HCT116 (cell line): ENCODE results near the gene FURIN. TPM values are rescaled to one million over a fixed set of nuclear protein-coding genes. Genes with fewer than 3 reads are reported as not detected.
"Not testable (repeated sequence)": the region's sequence is repeated elsewhere in the genome, so short reads cannot be mapped to it uniquely, and the experiment has no call there.

Experiments used
- ATAC-seq: fragments of 200-7000 bp; cut with Tn5 transposase; 2 replicates; pipeline ENCODE4 v1.9.1; 2020; ENCODE audit warnings: mild to moderate bottlenecking, moderate library complexity
- BruUV-seq: library from RNA; stranded (reverse); fragments of 400-500 nt; replicated peaks from 2 replicates; lab custom pipeline; 2021; lab: Mats Ljungman, UMichigan
- CTCF ChIA-PET: fragments of 300-600 bp; sonication (Branson Sonifier 250); formaldehyde crosslinking; loops from one replicate; lab custom pipeline; 2021; ENCODE audit warnings: antibody characterized with exemption; lab: Charles Lee
- POLR2A ChIA-PET: fragments of 300-600, 350-600 bp; sonication (Branson Sonifier 250); formaldehyde crosslinking; loops from one replicate; lab custom pipeline; 2021; ENCODE audit warnings: antibody characterized with exemption; lab: Charles Lee
- RAD21 ChIA-PET, 2 experiments: fragments of 300-600 bp; sonication (Branson Sonifier 250); formaldehyde crosslinking; loops; one replicate each; lab custom pipeline; 2023; ENCODE audit warnings: low total read pairs in 2 of 2; ENCODE audit not compliant: uncharacterized antibody in 2 of 2, unreplicated experiment in 2 of 2, low non-redundant PET in 1 of 2; lab: Charles Lee
- DNase-seq: peaks from one replicate; pipeline ENCODE4 v3.0.0-alpha.2; 2010; ENCODE audit warnings: low read depth, low spot score
- H2AFZ ChIP-seq: fragments of 200-600 bp; shearing (Covaris generic), sonication (generic); 2 replicates; pipeline ENCODE4 v1.6.1; 2017; ENCODE audit warnings: low read depth, mixed run types, mixed read lengths, antibody characterized with exemption, low read length; ENCODE audit not compliant: poor library complexity, severe bottlenecking
- H3K27ac ChIP-seq: 2 replicates; pipeline ENCODE4 v1.5.1; 2012; ENCODE audit warnings: low read depth, low read length
- H3K27me3 ChIP-seq: fragments of 200-600 bp; sonication (generic); 2 replicates; pipeline ENCODE4 v1.6.1; 2016; ENCODE audit warnings: mixed run types, low read length, mixed read lengths; ENCODE audit not compliant: insufficient read depth
- H3K36me3 ChIP-seq, 2 experiments: fragments of 200-500 bp in 1 of 2; fragments of 200-600 bp in 1 of 2; sonication (Bioruptor generic) in 1 of 2; sonication (generic) in 1 of 2; 2 replicates each; pipeline versions ENCODE4 v1.5.1 to v1.6.1; 2014 to 2016; ENCODE audit warnings: low read length in 2 of 2, inconsistent platforms in 1 of 2, mixed read lengths in 1 of 2, mixed run types in 1 of 2; ENCODE audit not compliant: insufficient read depth in 2 of 2, control insufficient read depth in 1 of 2
- H3K4me1 ChIP-seq, 2 experiments: fragments of 200-600 bp in 1 of 2; sonication (generic) in 1 of 2; 2 replicates each; pipeline versions ENCODE4 v1.5.1 to v1.6.1; 2012 to 2017; ENCODE audit warnings: low read length in 2 of 2, inconsistent platforms in 1 of 2, mild to moderate bottlenecking in 1 of 2, mixed read lengths in 1 of 2, mixed run types in 1 of 2, moderate library complexity in 1 of 2; ENCODE audit not compliant: insufficient read depth in 2 of 2, control insufficient read depth in 1 of 2
- H3K4me2 ChIP-seq: fragments of 200-600 bp; sonication (generic); 2 replicates; pipeline ENCODE4 v1.6.1; 2017; ENCODE audit warnings: mixed run types, low read length, mixed read lengths
- H3K4me3 ChIP-seq, 2 experiments: fragments of 200-600 bp in 1 of 2; sonication (generic) in 1 of 2; replicated peaks in 1 of 2; 2 replicates each; pipeline ENCODE4 v1.5.1; 2011 to 2016; ENCODE audit warnings: low read length in 2 of 2, control low read depth in 1 of 2, low read depth in 1 of 2, mild to moderate bottlenecking in 1 of 2, mixed read lengths in 1 of 2, mixed run types in 1 of 2
- H3K79me2 ChIP-seq: fragments of 200-600 bp; sonication (generic); 2 replicates; pipeline ENCODE4 v1.6.1; 2017; ENCODE audit warnings: mild to moderate bottlenecking, mixed run types, low read length, moderate library complexity, mixed read lengths; ENCODE audit not compliant: insufficient read depth
- H3K9ac ChIP-seq: fragments of 200-600 bp; sonication (generic); 2 replicates; pipeline ENCODE4 v1.6.1; 2016; ENCODE audit warnings: low read length, mixed read lengths
- H3K9me2 ChIP-seq: fragments of 200-600 bp; sonication (generic), shearing (Covaris generic); 2 replicates; pipeline ENCODE4 v1.6.1; 2017; ENCODE audit warnings: mixed run types, mild to moderate bottlenecking, moderate library complexity; ENCODE audit not compliant: insufficient read depth
- H3K9me3 ChIP-seq, 2 experiments: fragments of 200-500 bp in 1 of 2; fragments of 200-600 bp in 1 of 2; sonication (Bioruptor generic) in 1 of 2; sonication (generic) in 1 of 2; 2 replicates each; pipeline ENCODE4 v1.6.1; 2014 to 2017; ENCODE audit warnings: low read length in 2 of 2, mixed read lengths in 2 of 2, inconsistent platforms in 1 of 2, low read depth in 1 of 2, mild to moderate bottlenecking in 1 of 2, mixed run types in 1 of 2, moderate library complexity in 1 of 2; ENCODE audit not compliant: control insufficient read depth in 1 of 2, insufficient read depth in 1 of 2
- H4K20me1 ChIP-seq: fragments of 200-600 bp; sonication (generic), shearing (Covaris generic); 2 replicates; pipeline ENCODE4 v1.6.1; 2017; ENCODE audit warnings: mixed run types, mild to moderate bottlenecking, moderate library complexity; ENCODE audit not compliant: insufficient read depth
- CEBPB ChIP-seq: IDR thresholded peaks from 2 replicates; pipeline ENCODE4 v1.6.1; 2012; ENCODE audit warnings: low read depth
- CTCF ChIP-seq, 3 experiments: fragments of 200-600 bp in 1 of 3; sonication (generic) in 1 of 3; IDR thresholded peaks in 2 of 3; conservative IDR thresholded peaks in 1 of 3; 2 replicates each; pipeline ENCODE4 v1.5.1; 2012 to 2017; ENCODE audit warnings: low read depth in 2 of 3, low read length in 2 of 3, antibody characterized with exemption in 1 of 3, borderline replicate concordance in 1 of 3, control low read depth in 1 of 3, mild to moderate bottlenecking in 1 of 3, mixed read lengths in 1 of 3, mixed run types in 1 of 3, moderate library complexity in 1 of 3; ENCODE audit not compliant: insufficient read depth in 1 of 3
- EGR1 ChIP-seq: IDR thresholded peaks from 2 replicates; pipeline ENCODE4 v1.6.1; 2012; ENCODE audit warnings: low read depth
- ELF1 ChIP-seq: IDR thresholded peaks from 2 replicates; pipeline ENCODE4 v1.6.1; 2012; ENCODE audit warnings: low read depth, borderline replicate concordance
- FOSL1 ChIP-seq: IDR thresholded peaks from 2 replicates; pipeline ENCODE4 v1.6.1; 2012; ENCODE audit warnings: low read depth
- POLR2A ChIP-seq: IDR thresholded peaks from 2 replicates; pipeline ENCODE4 v1.7.0; 2011; ENCODE audit warnings: borderline replicate concordance; ENCODE audit not compliant: insufficient read depth, insufficient read length; ENCODE audit errors: extremely low read depth
- POLR2AphosphoS5 ChIP-seq: IDR thresholded peaks from 2 replicates; pipeline ENCODE4 v1.6.1; 2011; ENCODE audit warnings: mild to moderate bottlenecking, low read depth, low read length, moderate library complexity
- SP1 ChIP-seq: IDR thresholded peaks from 2 replicates; pipeline ENCODE4 v1.6.1; 2012; ENCODE audit warnings: low read depth
- SRF ChIP-seq: IDR thresholded peaks from 2 replicates; pipeline ENCODE4 v1.6.1; 2012; ENCODE audit warnings: low read depth
- YY1 ChIP-seq: IDR thresholded peaks from 2 replicates; pipeline ENCODE4 v1.6.1; 2011; ENCODE audit warnings: low read length, low read depth, moderate library complexity, mild to moderate bottlenecking; ENCODE audit not compliant: insufficient replicate concordance; ENCODE audit errors: extremely low read depth
- ZNF274 ChIP-seq: fragments of 200-500 bp; sonication (Bioruptor generic); IDR thresholded peaks from 2 replicates; pipeline ENCODE4 v1.6.1; 2014; ENCODE audit warnings: mild to moderate bottlenecking, low read depth, low read length, inconsistent platforms
- intact Hi-C: fragments of 100-400 bp; cut with micrococcal nuclease; formaldehyde crosslinking; loops from 2 replicates; pipeline ENCODE4 v1.10.0; 2022
- total RNA-seq: library from RNA; stranded (reverse); gene quantifications from one replicate; pipeline ENCODE4 v1.2.1, GENCODE V29; 2021; ENCODE audit not compliant: unreplicated experiment

Gene FURIN
- total RNA-seq, 1 experiment from 2014 or later: 42.0 TPM

GRCh38 chr15:90873998-90874605, 5.7 kb downstream of the FURIN start:
- BruUV-seq: no TSS peak
- Histone ChIP-seq H3K9me3 (no peaks in the 10 kb centered on the region), H3K9ac (peak overlapping the region; percentile 27), H3K9me2 (no peaks in the 10 kb centered on the region), H4K20me1 (no peaks in the 10 kb centered on the region), H3K4me3 (no peak overlapping the region), H3K27me3 (no peaks in the 10 kb centered on the region), H3K4me1 (peaks cover 39 to 41% of the 10 kb centered on the region in 2 experiments), H3K27ac (no peak overlapping the region; the same call in 1 of the 2 replicates), H3K79me2 (peaks cover 38% of the 10 kb centered on the region), H3K36me3 (peaks cover 10 to 11% of the 10 kb centered on the region in 2 experiments; a peak in 3 of 4 replicates), H2AFZ (no peak overlapping the region), H3K4me2 (peak overlapping the region; percentile 97)
- POLR2A ChIA-PET: no interaction called here
- RAD21 ChIA-PET: interaction anchor here in 1 of 2 experiments (0.8 kb wide), 1 partner anchor 11 kb away, joined by 3 read pairs; no protein-coding TSS in a partner anchor
- CTCF ChIA-PET: interaction anchor here (0.8 kb wide), 1 partner anchor 19 kb away, joined by 3 read pairs; no protein-coding TSS in a partner anchor
- intact Hi-C loops: loop anchor here (5.0 kb wide), 1 partner anchor 227 kb away; no protein-coding TSS in a partner anchor
- no peak for ATAC-seq
- no peak for DNase-seq
- TF ChIP-seq YY1 (no peak), POLR2AphosphoS5 (no peak), SRF (no peak), FOSL1 (no peak), CTCF (IDR thresholded peaks at IDR 0.05 in 2 of 3, conservative IDR thresholded peaks at IDR 0.05 in 1 of 3; ENCODE audit: borderline replicate concordance in 1 of 3, insufficient read depth in 1 of 3, low read depth in 2 of 3, low read length in 2 of 3) (no peak), POLR2A (no peak), ELF1 (no peak), EGR1 (no peak), SP1 (no peak), CEBPB (no peak), ZNF274 (no peak)

DNA sequence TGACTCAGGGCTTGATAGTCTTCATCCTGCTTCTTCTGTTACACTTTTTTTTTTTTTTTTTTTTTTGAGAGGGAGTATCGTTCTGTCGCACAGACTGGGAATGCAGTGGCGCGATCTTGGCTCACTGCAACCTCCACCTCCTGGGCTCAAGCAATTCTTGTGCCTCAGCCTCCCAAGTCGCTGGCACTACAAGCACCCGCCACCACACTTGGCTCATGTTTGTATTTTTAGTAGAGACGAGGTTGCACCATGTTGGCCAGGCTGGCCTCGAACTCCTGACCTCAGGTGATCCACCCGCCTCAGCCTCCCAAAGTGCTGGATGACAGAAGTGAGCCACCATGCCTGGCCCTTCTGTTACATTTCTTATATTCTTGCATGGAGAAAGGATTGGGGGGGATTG, 6.6 kb downstream of the FURIN start:
- H3K27ac ChIP-seq, H3K27me3 ChIP-seq, BruUV-seq, DNase-seq, H3K9me3 ChIP-seq, H3K9ac ChIP-seq, H3K9me2 ChIP-seq, ATAC-seq, H3K4me3 ChIP-seq, CTCF ChIA-PET, H4K20me1 ChIP-seq, H2AFZ ChIP-seq, RAD21 ChIA-PET, H3K4me2 ChIP-seq, POLR2A ChIA-PET: not testable (repeated sequence)
- H3K79me2 ChIP-seq: peaks cover 37% of the 10 kb centered on the region
- H3K4me1 ChIP-seq: peaks cover 30 to 32% of the 10 kb centered on the region in 2 experiments
- intact Hi-C loops: loop anchor here (5.0 kb wide), 1 partner anchor 228 kb away; no protein-coding TSS in a partner anchor
- peaks cover 10 to 11% of the 10 kb centered on the region in 2 experiments; a peak in 3 of 4 replicates for H3K36me3 ChIP-seq
